ENCODE results near the gene RSL1D1. TPM values are rescaled to one million over a fixed set of nuclear protein-coding genes. Genes with fewer than 3 reads are reported as not detected.

Gene RSL1D1
- total and polyA plus RNA-seq, 2 of the 8 experiments (the other 6 are each of a cell fraction or from before 2014, with no cell fraction given): 41.3 to 292 TPM

DNA sequence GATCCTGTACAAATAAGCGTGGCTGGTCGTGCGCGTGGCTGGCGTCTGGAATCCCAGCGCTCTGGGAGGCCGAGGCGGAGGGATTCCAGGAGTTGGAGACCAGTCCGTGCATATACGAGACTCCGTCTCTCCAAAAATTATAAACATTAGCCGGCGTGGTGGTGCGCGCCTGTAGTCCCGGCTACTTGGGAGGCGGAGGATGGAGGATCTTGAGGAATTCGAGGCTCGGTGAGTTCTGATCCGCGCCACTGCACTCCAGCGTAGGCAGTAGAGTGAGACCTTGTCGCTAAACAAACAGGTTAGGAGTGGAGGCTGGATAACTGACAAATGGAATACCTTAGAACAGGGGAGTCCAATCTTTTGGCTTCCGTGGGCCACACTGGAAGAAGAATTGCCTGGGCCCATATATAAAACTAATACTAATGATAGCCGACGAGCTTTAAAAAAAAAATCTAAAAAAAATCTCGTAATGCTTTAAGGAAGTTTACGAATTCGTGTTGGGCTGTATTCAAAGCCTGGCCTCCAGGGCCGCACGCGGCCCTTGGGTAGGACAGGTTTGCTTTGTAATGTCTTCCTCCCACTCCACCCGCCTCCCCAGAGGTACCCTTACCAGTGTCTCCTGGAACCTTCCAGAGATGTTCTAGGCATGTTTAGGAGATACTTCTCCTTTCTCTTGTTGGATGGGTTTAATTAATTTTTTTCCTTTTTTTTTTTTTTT is 909 bp upstream of the RSL1D1 start (continued):
- TF ChIP-seq RXRA (IDR thresholded peaks at IDR 0.05; ENCODE audit: insufficient read depth, low read depth, low read length) (no peak), YY1 (IDR thresholded peaks at IDR 0.05; ENCODE audit: low read depth, low read length) (no peak)

Measured in H1 (cell line).